GM21529 (cell line): Measurements from ENCODE around the gene SLC38A1.
A peak's percentile ranks its signal among the peaks of the same experiment; 100 is the strongest.
"Not testable (repeated sequence)": the region's sequence is repeated elsewhere in the genome, so short reads cannot be mapped to it uniquely, and the experiment has no call there.

Experiments used
- ATAC-seq: cut with Tn5 transposase; IDR thresholded peaks from one replicate; pipeline ENCODE4 v1.9.1; 2021; ENCODE audit not compliant: unreplicated experiment

The SLC38A1 gene

GRCh38 chr12:46268583-46269428, at the start of gene SLC38A1:
TSS of gene SLC38A1 (minus strand) at chr12:46269043. CDS start at chr12:46239800, 29,243 bp downstream.
- ATAC-seq = peak; percentile 60

- no peak for ATAC-seq
These were observed 49.2 kb upstream of the SLC38A1 start for GRCh38 chr12:46318037-46318436.

GRCh38 chr12:46304070-46304469, 35.2 kb upstream of the SLC38A1 start:
- no peak for ATAC-seq

- no peak for ATAC-seq
These were observed 34.3 kb upstream of the SLC38A1 start for GRCh38 chr12:46303039-46303666.

- no peak for ATAC-seq
These were observed 32.1 kb upstream of the SLC38A1 start for GRCh38 chr12:46300910-46301309.

- no peak for ATAC-seq
These were observed 31.0 kb upstream of the SLC38A1 start for GRCh38 chr12:46299851-46300250.

- no peak for ATAC-seq
These were observed 29.4 kb upstream of the SLC38A1 start for GRCh38 chr12:46298261-46298660.

GRCh38 chr12:46296822-46297221, 28.0 kb upstream of the SLC38A1 start:
- no peak for ATAC-seq

- no peak for ATAC-seq
These were observed 24.0 kb upstream of the SLC38A1 start for GRCh38 chr12:46292754-46293402.

- ATAC-seq = not testable (repeated sequence)
These were observed 23.1 kb upstream of the SLC38A1 start for GRCh38 chr12:46291953-46292352.

- not testable (repeated sequence) for ATAC-seq
These were observed 16.3 kb upstream of the SLC38A1 start for GRCh38 chr12:46285177-46285576.

GRCh38 chr12:46282829-46283228, 14.0 kb upstream of the SLC38A1 start:
- no peak for ATAC-seq

GRCh38 chr12:46276756-46277155, 7.9 kb upstream of the SLC38A1 start:
- ATAC-seq = no peak

- no peak for ATAC-seq
These were observed 3.0 kb upstream of the SLC38A1 start for GRCh38 chr12:46271863-46272262.

GRCh38 chr12:46269429-46270241, 792 bp upstream of the SLC38A1 start:
- peak; percentile 12 for ATAC-seq

GRCh38 chr12:46267825-46268582, 839 bp downstream of the SLC38A1 start:
- ATAC-seq = no peak

GRCh38 chr12:46267575-46267824, 1.3 kb downstream of the SLC38A1 start:
- no peak for ATAC-seq

GRCh38 chr12:46266869-46267574, 1.8 kb downstream of the SLC38A1 start:
- no peak for ATAC-seq

- no peak for ATAC-seq
These were observed 2.5 kb downstream of the SLC38A1 start for GRCh38 chr12:46266382-46266791.

- ATAC-seq = peak; percentile 14
These were observed 3.1 kb downstream of the SLC38A1 start for GRCh38 chr12:46265734-46266133.
